SK-N-SH (cell line): Measurements from ENCODE around the gene LARGE1. TPM values are rescaled to one million over a fixed set of nuclear protein-coding genes. Genes with fewer than 3 reads are reported as not detected.

ENCODE experiments used
- CTCF ChIA-PET: fragments of 300-600, 350-600 bp; formaldehyde crosslinking; extraction: SDS; loops from one replicate; lab custom pipeline; 2021; lab: Yijun Ruan, JAX
- POLR2A ChIA-PET: fragments of 350-600 bp; sonication (Branson Sonifier 250); formaldehyde crosslinking; extraction: SDS; loops from one replicate; lab custom pipeline; 2020; ENCODE audit warnings: antibody characterized with exemption, inconsistent platforms; lab: Yijun Ruan, JAX
- DNase-seq: peaks from one replicate; pipeline ENCODE4 v3.0.0; 2012
- H2AFZ ChIP-seq: fragments of 200-600 bp; sonication (generic); 2 replicates; pipeline ENCODE4 v1.8.1; 2016; ENCODE audit warnings: antibody characterized with exemption, mild to moderate bottlenecking, low read depth
- H3F3A ChIP-seq: fragments of 200-600 bp; sonication (generic); replicated peaks from 2 replicates; pipeline ENCODE3; 2016; ENCODE audit warnings: antibody characterized with exemption, mild to moderate bottlenecking; ENCODE audit not compliant: insufficient read depth
- H3K27ac ChIP-seq, 2 experiments: fragments of 200-500 bp in 1 of 2; fragments of 200-600 bp in 1 of 2; sonication (Bioruptor generic) in 1 of 2; sonication (generic), shearing (Covaris generic) in 1 of 2; 2 replicates each; pipeline versions ENCODE4 v1.5.1 to v1.6.1; 2014 to 2016; ENCODE audit warnings: low read depth in 2 of 2, inconsistent platforms in 1 of 2, low read length in 1 of 2, mild to moderate bottlenecking in 1 of 2, mixed read lengths in 1 of 2
- H3K27me3 ChIP-seq: fragments of 200-600 bp; sonication (generic), shearing (Covaris generic); 2 replicates; pipeline ENCODE4 v1.6.1; 2016; ENCODE audit warnings: mixed run types; ENCODE audit not compliant: insufficient read depth
- H3K36me3 ChIP-seq, 2 experiments: fragments of 200-500 bp in 1 of 2; fragments of 200-600 bp in 1 of 2; sonication (Bioruptor generic) in 1 of 2; sonication (generic) in 1 of 2; replicated peaks in 1 of 2; 2 replicates each; pipeline versions ENCODE3 to v1.5.1; 2014 to 2016; ENCODE audit warnings: low read length in 1 of 2, mild to moderate bottlenecking in 1 of 2; ENCODE audit not compliant: insufficient read depth in 2 of 2, control insufficient read depth in 1 of 2
- H3K4me1 ChIP-seq, 2 experiments: fragments of 200-500 bp in 1 of 2; fragments of 200-600 bp in 1 of 2; sonication (Bioruptor generic) in 1 of 2; sonication (generic), shearing (Covaris generic) in 1 of 2; 2 replicates each; pipeline versions ENCODE4 v1.5.1 to v1.6.1; 2014 to 2016; ENCODE audit warnings: low read depth in 1 of 2, low read length in 1 of 2, mixed run types in 1 of 2; ENCODE audit not compliant: insufficient read depth in 2 of 2, control insufficient read depth in 1 of 2
- H3K4me2 ChIP-seq: fragments of 200-600 bp; sonication (generic), shearing (Covaris generic); 2 replicates; pipeline ENCODE4 v1.6.1; 2017; ENCODE audit warnings: mixed run types
- H3K4me3 ChIP-seq, 2 experiments: fragments of 200-500 bp in 1 of 2; fragments of 200-600 bp in 1 of 2; sonication (Bioruptor generic) in 1 of 2; sonication (generic), shearing (Covaris generic) in 1 of 2; 2 replicates each; pipeline versions ENCODE4 v1.5.1 to v1.8.1; 2014 to 2016; ENCODE audit warnings: low read depth in 2 of 2, inconsistent platforms in 1 of 2, low read length in 1 of 2, mild to moderate bottlenecking in 1 of 2, mixed read lengths in 1 of 2, moderate library complexity in 1 of 2
- H3K79me2 ChIP-seq: fragments of 200-600 bp; sonication (generic); 2 replicates; pipeline ENCODE4 v1.8.1; 2017; ENCODE audit warnings: mild to moderate bottlenecking; ENCODE audit not compliant: insufficient read depth
- H3K9ac ChIP-seq: fragments of 200-600 bp; sonication (generic); 2 replicates; pipeline ENCODE4 v1.6.1; 2017; ENCODE audit warnings: mixed run types
- H3K9me2 ChIP-seq: fragments of 200-600 bp; sonication (generic); 2 replicates; pipeline ENCODE4 v1.6.1; 2017; ENCODE audit warnings: mixed run types
- H3K9me3 ChIP-seq: fragments of 200-600 bp; sonication (generic); 2 replicates; pipeline ENCODE4 v1.6.1; 2017; ENCODE audit warnings: mixed run types, mild to moderate bottlenecking, moderate library complexity
- H4K20me1 ChIP-seq: fragments of 200-600 bp; sonication (generic); 2 replicates; pipeline ENCODE4 v1.6.1; 2017; ENCODE audit warnings: mild to moderate bottlenecking, mixed run types; ENCODE audit not compliant: insufficient read depth
- ELF1 ChIP-seq: IDR thresholded peaks from 2 replicates; pipeline ENCODE4 v1.4.0; 2012
- FOSL2 ChIP-seq: IDR thresholded peaks from 2 replicates; pipeline ENCODE4 v1.4.0; 2012; ENCODE audit warnings: low read depth, mild to moderate bottlenecking, moderate library complexity, borderline replicate concordance
- FOXM1 ChIP-seq: IDR thresholded peaks from 2 replicates; pipeline ENCODE4 v1.4.0; 2012; ENCODE audit warnings: low read depth, mild to moderate bottlenecking
- GABPA ChIP-seq: IDR thresholded peaks from 2 replicates; pipeline ENCODE4 v1.4.0; 2012; ENCODE audit warnings: low read depth, mild to moderate bottlenecking
- GATA2 ChIP-seq: sonication (generic); formaldehyde crosslinking; IDR thresholded peaks from 2 replicates; pipeline ENCODE4 v1.5.0; 2020; ENCODE audit warnings: mild to moderate bottlenecking, missing genetic modification reagents
- MEF2A ChIP-seq: IDR thresholded peaks from 2 replicates; pipeline ENCODE4 v1.4.0; 2012; ENCODE audit warnings: low read depth, borderline replicate concordance
- NRF1 ChIP-seq: IDR thresholded peaks from 2 replicates; pipeline ENCODE4 v1.6.1; 2012; ENCODE audit warnings: low read depth, mild to moderate bottlenecking, low read length
- RFX5 ChIP-seq: IDR thresholded peaks from 2 replicates; pipeline ENCODE4 v1.6.1; 2012; ENCODE audit warnings: mild to moderate bottlenecking, improper control_type of control experiment, low read length
- SIN3A ChIP-seq: IDR thresholded peaks from 2 replicates; pipeline ENCODE4 v1.6.1; 2012; ENCODE audit warnings: low read depth, mild to moderate bottlenecking, low read length, moderate library complexity, borderline replicate concordance
- SMC3 ChIP-seq: IDR thresholded peaks from 2 replicates; pipeline ENCODE4 v1.6.1; 2012; ENCODE audit warnings: low read depth, low read length, improper control_type of control experiment
- TAF1 ChIP-seq: IDR thresholded peaks from 2 replicates; pipeline ENCODE4 v1.6.1; 2012; ENCODE audit warnings: low read depth, mild to moderate bottlenecking, low read length, moderate library complexity, borderline replicate concordance
- WGBS: methylation state at CpG from one replicate; pipeline ENCODE4 v1.1.6; 2017; ENCODE audit warnings: low lambda C conversion rate; 5-methylcytosine and 5-hydroxymethylcytosine counted together
- polyA plus RNA-seq, 3 experiments: library from polyadenylated mRNA; depleted of rRNA; stranded (reverse); fragments of >200 nt; gene quantifications; 2 replicates each; pipeline ENCODE4 v1.2.3, GENCODE V29; 2012
- TF ChIP-seq, protein P1 (sequence below): IDR thresholded peaks from 2 replicates; pipeline ENCODE4 v1.4.0; 2012; ENCODE audit warnings: low read depth, borderline replicate concordance
- TF ChIP-seq, protein P2 (sequence below): IDR thresholded peaks from 2 replicates; pipeline ENCODE4 v1.4.0; 2012; ENCODE audit warnings: low read depth, borderline replicate concordance
- TF ChIP-seq, protein P3 (sequence below): IDR thresholded peaks from 2 replicates; pipeline ENCODE4; 2012

The LARGE1 gene
- polyA plus RNA-seq, 1 of the 3 experiments (the other 2 are of a cell fraction) = 1.1 TPM

DNA sequence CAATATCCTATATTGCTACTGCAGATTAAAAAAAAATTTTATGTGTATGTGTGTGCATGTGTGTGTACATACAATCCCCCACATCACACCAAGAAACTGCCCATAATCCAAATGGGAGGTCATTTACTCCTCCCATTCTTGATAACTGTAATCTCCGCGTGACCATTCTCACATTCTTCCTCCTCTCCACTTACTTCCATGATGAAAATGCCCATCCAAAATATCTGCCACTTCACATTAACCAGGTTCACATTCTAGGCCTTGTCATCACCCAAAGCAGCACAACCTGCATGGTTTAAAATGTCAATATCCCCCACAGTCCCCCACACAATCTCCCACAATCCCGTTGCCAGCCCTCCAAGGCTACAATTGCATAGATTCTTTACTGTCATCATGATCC lies 149.6 kb downstream of the LARGE1 start (continued):
- no peak for TF ChIP-seq RFX5
- no peak for TF ChIP-seq FOXM1
- TF ChIP-seq ELF1 = no peak
- TF ChIP-seq, protein P1, sequence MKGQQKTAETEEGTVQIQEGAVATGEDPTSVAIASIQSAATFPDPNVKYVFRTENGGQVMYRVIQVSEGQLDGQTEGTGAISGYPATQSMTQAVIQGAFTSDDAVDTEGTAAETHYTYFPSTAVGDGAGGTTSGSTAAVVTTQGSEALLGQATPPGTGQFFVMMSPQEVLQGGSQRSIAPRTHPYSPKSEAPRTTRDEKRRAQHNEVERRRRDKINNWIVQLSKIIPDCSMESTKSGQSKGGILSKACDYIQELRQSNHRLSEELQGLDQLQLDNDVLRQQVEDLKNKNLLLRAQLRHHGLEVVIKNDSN = no peak

DNA sequence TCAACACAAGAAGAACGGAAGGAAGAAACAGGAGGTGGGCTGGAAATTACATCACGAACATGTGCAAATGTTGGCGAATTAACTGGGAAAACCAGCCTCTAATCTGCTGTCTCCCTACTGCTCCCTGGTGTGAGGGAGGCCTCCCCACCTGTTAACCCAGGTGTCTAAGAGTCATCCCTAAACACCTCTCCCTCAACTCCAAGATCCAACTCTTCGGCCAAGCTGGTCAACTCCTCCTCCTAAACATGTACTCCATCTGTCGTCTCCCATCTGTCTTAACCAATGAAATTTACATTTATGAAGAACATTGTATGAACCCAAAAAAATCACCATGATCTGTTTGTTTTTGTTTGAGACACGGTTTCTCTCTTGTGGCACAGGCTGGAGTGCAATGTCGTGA lies 154.2 kb downstream of the LARGE1 start:
- no peak overlapping the region for H3K4me2 ChIP-seq
- CTCF ChIA-PET = no interaction called here
- H3K27ac ChIP-seq = no peak overlapping the region
- H2AFZ ChIP-seq = no peak overlapping the region
- H3K27me3 ChIP-seq = no peaks in the 10 kb centered on the region
- DNase-seq = no peak
- TF ChIP-seq ELF1 = no peak
- TF ChIP-seq, all 33 proteins: peak for 0
- H3K9me2 ChIP-seq = no peaks in the 10 kb centered on the region
- POLR2A ChIA-PET = no interaction called here
- H3K9ac ChIP-seq = no peak overlapping the region
- H3K79me2 ChIP-seq = no peaks in the 10 kb centered on the region
- no peak overlapping the region for H3K4me3 ChIP-seq
- no peaks in the 10 kb centered on the region for H3K9me3 ChIP-seq
- no peaks in the 10 kb centered on the region for H3F3A ChIP-seq
- H3K4me1 ChIP-seq = no peaks in the 10 kb centered on the region
- H3K36me3 ChIP-seq = no peaks in the 10 kb centered on the region
- H4K20me1 ChIP-seq = no peaks in the 10 kb centered on the region
- 60% methylated on average over 7 of the region's 7 CpGs for whole genome bisulfite sequencing

DNA sequence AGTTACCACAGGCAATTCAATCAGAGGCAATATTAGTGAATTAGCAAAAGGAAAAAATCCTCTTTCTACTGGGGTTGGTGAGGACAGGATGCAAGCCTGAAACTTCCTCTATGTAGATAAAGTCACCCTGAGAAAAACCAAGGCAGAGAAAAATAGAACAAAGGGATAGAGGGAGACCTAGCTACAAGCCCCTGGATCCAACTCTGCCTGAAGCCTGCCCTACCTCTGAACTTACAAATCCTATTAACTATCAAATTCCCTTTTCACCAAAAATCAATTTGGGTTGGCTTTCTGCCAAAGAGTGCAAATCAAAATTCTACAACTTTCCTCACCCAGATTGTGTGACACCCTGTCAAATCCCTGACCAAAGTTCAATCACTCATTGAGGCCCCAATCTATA lies 161.3 kb downstream of the LARGE1 start:
- Histone ChIP-seq H3K4me3 (no peak overlapping the region), H3K4me2 (no peak overlapping the region), H3K36me3 (no peaks in the 10 kb centered on the region)
- TF ChIP-seq FOXM1 (no peak), GATA2 (CRISPR knock-in tag) (no peak), MEF2A (no peak), FOSL2 (no peak)
- TF ChIP-seq, all 33 proteins: peak for 0
- no peaks in the 10 kb centered on the region for H3K79me2 ChIP-seq
- no peaks in the 10 kb centered on the region for H3K4me1 ChIP-seq
- POLR2A ChIA-PET = no interaction called here
- H3K9me2 ChIP-seq = no peaks in the 10 kb centered on the region
- CTCF ChIA-PET = no interaction called here
- H3K9me3 ChIP-seq = no peaks in the 10 kb centered on the region
- DNase-seq = no peak
- H4K20me1 ChIP-seq = no peaks in the 10 kb centered on the region
- no peaks in the 10 kb centered on the region for H3K27me3 ChIP-seq
- no peak overlapping the region for H2AFZ ChIP-seq
- H3K9ac ChIP-seq = no peak overlapping the region
- H3K27ac ChIP-seq = no peak overlapping the region
- H3F3A ChIP-seq = no peaks in the 10 kb centered on the region

DNA sequence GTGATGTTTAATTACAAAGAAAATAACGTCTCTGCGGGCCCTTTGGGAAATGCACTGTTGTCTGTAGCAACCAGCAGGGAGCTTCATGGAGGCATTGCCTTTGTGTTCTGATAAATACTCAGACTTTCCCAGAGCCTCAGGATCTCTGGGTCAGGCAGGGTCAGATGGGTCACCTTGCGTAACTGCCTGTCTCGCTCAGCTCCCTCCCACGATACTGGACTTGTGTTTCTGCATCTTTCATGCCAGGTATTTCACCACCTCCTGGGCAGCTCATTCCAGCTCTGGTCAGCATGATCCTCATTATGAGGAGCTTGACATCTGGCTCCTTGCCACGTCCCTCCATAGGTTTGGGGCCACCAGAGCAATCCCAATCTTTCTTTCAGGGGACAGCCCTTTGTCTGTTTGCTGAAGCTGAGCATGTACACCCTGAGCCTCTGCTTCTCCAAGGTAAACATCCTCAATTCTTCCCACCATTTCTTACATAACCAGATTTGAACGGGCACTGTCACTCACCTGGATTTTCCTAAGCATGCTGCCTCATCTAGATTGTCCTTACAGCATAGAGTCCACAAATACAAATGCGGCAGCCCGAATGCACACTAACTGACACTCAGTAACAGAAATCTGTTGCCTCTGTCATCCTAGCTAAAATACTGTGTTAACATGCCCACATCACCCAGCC lies 162.3 kb downstream of the LARGE1 start:
- ChIA-PET CTCF (no interaction called here), POLR2A (no interaction called here)
- Histone ChIP-seq H3K9me3 (no peaks in the 10 kb centered on the region), H3K9me2 (no peaks in the 10 kb centered on the region), H3K79me2 (no peaks in the 10 kb centered on the region), H3K4me1 (no peaks in the 10 kb centered on the region), H2AFZ (no peak overlapping the region), H3K36me3 (no peaks in the 10 kb centered on the region), H3F3A (no peaks in the 10 kb centered on the region), H3K27ac (no peak overlapping the region), H3K4me2 (no peak overlapping the region), H3K27me3 (no peaks in the 10 kb centered on the region), H4K20me1 (no peaks in the 10 kb centered on the region), H3K4me3 (no peak overlapping the region), H3K9ac (no peak overlapping the region)
- DNase-seq = no peak
- 63% methylated on average over 9 of the region's 9 CpGs for WGBS
- TF ChIP-seq, protein P2, sequence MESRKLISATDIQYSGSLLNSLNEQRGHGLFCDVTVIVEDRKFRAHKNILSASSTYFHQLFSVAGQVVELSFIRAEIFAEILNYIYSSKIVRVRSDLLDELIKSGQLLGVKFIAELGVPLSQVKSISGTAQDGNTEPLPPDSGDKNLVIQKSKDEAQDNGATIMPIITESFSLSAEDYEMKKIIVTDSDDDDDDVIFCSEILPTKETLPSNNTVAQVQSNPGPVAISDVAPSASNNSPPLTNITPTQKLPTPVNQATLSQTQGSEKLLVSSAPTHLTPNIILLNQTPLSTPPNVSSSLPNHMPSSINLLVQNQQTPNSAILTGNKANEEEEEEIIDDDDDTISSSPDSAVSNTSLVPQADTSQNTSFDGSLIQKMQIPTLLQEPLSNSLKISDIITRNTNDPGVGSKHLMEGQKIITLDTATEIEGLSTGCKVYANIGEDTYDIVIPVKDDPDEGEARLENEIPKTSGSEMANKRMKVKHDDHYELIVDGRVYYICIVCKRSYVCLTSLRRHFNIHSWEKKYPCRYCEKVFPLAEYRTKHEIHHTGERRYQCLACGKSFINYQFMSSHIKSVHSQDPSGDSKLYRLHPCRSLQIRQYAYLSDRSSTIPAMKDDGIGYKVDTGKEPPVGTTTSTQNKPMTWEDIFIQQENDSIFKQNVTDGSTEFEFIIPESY = no peak
- TF ChIP-seq GABPA = no peak
- no peak for TF ChIP-seq SIN3A
- TF ChIP-seq FOSL2 = no peak
- no peak for TF ChIP-seq SMC3
- TF ChIP-seq TAF1 = no peak
- TF ChIP-seq, protein P3, sequence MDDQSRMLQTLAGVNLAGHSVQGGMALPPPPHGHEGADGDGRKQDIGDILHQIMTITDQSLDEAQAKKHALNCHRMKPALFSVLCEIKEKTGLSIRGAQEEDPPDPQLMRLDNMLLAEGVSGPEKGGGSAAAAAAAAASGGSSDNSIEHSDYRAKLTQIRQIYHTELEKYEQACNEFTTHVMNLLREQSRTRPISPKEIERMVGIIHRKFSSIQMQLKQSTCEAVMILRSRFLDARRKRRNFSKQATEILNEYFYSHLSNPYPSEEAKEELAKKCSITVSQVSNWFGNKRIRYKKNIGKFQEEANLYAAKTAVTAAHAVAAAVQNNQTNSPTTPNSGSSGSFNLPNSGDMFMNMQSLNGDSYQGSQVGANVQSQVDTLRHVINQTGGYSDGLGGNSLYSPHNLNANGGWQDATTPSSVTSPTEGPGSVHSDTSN = no peak
- no peak for TF ChIP-seq NRF1
